ENCODE data around the gene TLR7. TPM values are rescaled to one million over a fixed set of nuclear protein-coding genes. Genes with fewer than 3 reads are reported as not detected.

TLR7 gene
- polyA plus RNA-seq, 1 experiment = not detected

DNA sequence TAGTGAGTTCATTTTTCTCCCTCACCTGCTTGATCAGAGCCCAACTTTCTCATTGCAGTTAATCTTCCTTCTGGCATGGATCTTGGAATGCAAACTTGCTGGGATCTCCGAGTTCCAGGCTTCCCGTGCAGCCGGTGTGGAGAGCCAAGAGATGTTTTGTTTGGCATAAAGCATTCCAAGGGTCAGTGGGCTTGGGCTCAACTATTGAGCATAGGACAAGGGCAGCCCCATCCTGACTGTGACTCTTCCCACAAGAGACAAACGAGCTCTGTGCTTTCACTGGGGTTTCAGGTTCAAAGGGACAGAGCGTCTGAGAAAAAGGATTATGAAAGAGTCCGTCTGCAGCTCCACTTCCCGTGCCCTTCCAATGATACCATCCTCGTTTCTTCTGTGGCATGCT, 10.5 kb downstream of the TLR7 start:
- ChIA-PET CTCF (no interaction called here), POLR2A (no interaction called here)
- TF ChIP-seq, protein P1, sequence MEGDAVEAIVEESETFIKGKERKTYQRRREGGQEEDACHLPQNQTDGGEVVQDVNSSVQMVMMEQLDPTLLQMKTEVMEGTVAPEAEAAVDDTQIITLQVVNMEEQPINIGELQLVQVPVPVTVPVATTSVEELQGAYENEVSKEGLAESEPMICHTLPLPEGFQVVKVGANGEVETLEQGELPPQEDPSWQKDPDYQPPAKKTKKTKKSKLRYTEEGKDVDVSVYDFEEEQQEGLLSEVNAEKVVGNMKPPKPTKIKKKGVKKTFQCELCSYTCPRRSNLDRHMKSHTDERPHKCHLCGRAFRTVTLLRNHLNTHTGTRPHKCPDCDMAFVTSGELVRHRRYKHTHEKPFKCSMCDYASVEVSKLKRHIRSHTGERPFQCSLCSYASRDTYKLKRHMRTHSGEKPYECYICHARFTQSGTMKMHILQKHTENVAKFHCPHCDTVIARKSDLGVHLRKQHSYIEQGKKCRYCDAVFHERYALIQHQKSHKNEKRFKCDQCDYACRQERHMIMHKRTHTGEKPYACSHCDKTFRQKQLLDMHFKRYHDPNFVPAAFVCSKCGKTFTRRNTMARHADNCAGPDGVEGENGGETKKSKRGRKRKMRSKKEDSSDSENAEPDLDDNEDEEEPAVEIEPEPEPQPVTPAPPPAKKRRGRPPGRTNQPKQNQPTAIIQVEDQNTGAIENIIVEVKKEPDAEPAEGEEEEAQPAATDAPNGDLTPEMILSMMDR (IDR thresholded peaks at IDR 0.05; ENCODE audit: insufficient read depth, low read depth, low read length) = no peak
- Histone ChIP-seq H3K4me3 (ENCODE audit: low read depth, low read length) (no peak overlapping the region), H3K36me3 (ENCODE audit: control insufficient read depth, insufficient read depth, low read length) (no peaks in the 10 kb centered on the region), H3K27me3 (ENCODE audit: control insufficient read depth, insufficient read depth, low read length) (no peaks in the 10 kb centered on the region)
- no peak for DNase-seq (ENCODE audit: low read depth)

DNA sequence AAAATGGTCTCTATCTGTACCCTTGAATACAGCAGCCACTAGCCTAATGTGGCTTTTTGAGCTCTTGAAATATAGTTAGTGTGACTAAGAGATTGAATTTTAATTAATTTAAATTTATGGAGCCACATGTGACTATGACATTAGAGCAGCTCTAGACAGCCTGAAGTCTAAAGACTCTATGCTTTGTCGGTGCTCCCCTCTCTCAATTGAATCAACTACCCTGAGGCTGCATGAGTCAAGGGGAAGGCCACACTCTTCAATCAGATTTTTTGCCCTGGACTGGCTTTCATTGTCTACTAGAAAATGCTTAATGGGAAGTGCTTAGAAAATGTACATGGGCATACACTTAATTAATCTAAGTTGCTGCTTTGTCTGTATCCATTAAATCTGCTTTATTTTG, 11.7 kb downstream of the TLR7 start:
- Histone ChIP-seq H3K4me3 (ENCODE audit: low read depth, low read length) (no peak overlapping the region), H3K36me3 (ENCODE audit: control insufficient read depth, insufficient read depth, low read length) (no peaks in the 10 kb centered on the region), H3K27me3 (ENCODE audit: control insufficient read depth, insufficient read depth, low read length) (no peaks in the 10 kb centered on the region)
- ChIA-PET POLR2A (no interaction called here), CTCF (no interaction called here)
- TF ChIP-seq, protein P1 (IDR thresholded peaks at IDR 0.05; ENCODE audit: insufficient read depth, low read depth, low read length) = no peak
- DNase-seq (ENCODE audit: low read depth) = no peak

DNA sequence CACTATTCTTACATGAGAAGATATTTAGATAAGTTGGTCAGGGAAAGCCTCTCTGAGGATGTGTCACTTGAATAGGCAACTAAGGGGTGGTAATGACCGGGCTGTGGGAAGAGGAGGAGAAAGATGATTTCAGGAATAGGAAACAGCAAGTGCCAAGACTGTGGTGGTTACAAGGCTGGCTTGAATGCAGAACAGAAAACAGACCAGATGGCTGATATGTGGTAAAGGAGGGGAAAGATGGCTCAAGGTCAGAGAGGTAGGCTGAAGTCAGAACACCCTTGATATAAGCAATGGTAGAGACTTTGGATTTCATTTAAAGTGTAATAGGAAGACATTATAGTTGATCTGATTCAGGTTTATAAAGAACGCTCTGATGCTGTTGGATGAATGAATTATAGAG, 15.0 kb downstream of the TLR7 start:
- ChIA-PET CTCF (no interaction called here), POLR2A (no interaction called here)
- Histone ChIP-seq H3K27me3 (ENCODE audit: control insufficient read depth, insufficient read depth, low read length) (no peaks in the 10 kb centered on the region), H3K36me3 (ENCODE audit: control insufficient read depth, insufficient read depth, low read length) (no peaks in the 10 kb centered on the region), H3K4me3 (ENCODE audit: low read depth, low read length) (no peak overlapping the region)
- no peak for DNase-seq (ENCODE audit: low read depth)
- TF ChIP-seq, protein P1 (IDR thresholded peaks at IDR 0.05; ENCODE audit: insufficient read depth, low read depth, low read length) = no peak

DNA sequence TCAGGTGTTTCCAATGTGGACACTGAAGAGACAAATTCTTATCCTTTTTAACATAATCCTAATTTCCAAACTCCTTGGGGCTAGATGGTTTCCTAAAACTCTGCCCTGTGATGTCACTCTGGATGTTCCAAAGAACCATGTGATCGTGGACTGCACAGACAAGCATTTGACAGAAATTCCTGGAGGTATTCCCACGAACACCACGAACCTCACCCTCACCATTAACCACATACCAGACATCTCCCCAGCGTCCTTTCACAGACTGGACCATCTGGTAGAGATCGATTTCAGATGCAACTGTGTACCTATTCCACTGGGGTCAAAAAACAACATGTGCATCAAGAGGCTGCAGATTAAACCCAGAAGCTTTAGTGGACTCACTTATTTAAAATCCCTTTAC, 18.6 kb downstream of the TLR7 start:
- TF ChIP-seq, protein P1 (IDR thresholded peaks at IDR 0.05; ENCODE audit: insufficient read depth, low read depth, low read length) = no peak
- Histone ChIP-seq H3K27me3 (ENCODE audit: control insufficient read depth, insufficient read depth, low read length) (no peaks in the 10 kb centered on the region), H3K36me3 (ENCODE audit: control insufficient read depth, insufficient read depth, low read length) (no peaks in the 10 kb centered on the region), H3K4me3 (ENCODE audit: low read depth, low read length) (no peak overlapping the region)
- ChIA-PET POLR2A (no interaction called here), CTCF (no interaction called here)
- DNase-seq (ENCODE audit: low read depth) = no peak

DNA sequence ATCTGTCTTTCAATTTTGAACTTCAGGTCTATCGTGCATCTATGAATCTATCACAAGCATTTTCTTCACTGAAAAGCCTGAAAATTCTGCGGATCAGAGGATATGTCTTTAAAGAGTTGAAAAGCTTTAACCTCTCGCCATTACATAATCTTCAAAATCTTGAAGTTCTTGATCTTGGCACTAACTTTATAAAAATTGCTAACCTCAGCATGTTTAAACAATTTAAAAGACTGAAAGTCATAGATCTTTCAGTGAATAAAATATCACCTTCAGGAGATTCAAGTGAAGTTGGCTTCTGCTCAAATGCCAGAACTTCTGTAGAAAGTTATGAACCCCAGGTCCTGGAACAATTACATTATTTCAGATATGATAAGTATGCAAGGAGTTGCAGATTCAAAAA, 19.7 kb downstream of the TLR7 start:
- H3K27me3 ChIP-seq (ENCODE audit: control insufficient read depth, insufficient read depth, low read length) = no peaks in the 10 kb centered on the region
- POLR2A ChIA-PET = no interaction called here
- no peaks in the 10 kb centered on the region for H3K36me3 ChIP-seq (ENCODE audit: control insufficient read depth, insufficient read depth, low read length)
- CTCF ChIA-PET = no interaction called here
- no peak overlapping the region for H3K4me3 ChIP-seq (ENCODE audit: low read depth, low read length)
- no peak for DNase-seq (ENCODE audit: low read depth)
- TF ChIP-seq, protein P1 (IDR thresholded peaks at IDR 0.05; ENCODE audit: insufficient read depth, low read depth, low read length) = no peak

Measured in BJ (cell line).